Ureter (tissue), 1 donor: ENCODE data around the gene SLC26A8. TPM values are rescaled to one million over a fixed set of nuclear protein-coding genes. Genes with fewer than 3 reads are reported as not detected.

Experiments
- DNase-seq: peaks from one replicate; pipeline ENCODE4 v3.0.0-alpha.2; 2020; ENCODE audit warnings: low spot score
- total RNA-seq: library from RNA; stranded (reverse); gene quantifications from one replicate; pipeline ENCODE4 v1.2.4, GENCODE V29; 2023
- donor health status: DM: yes; HTN: yes; CAD: no.

The SLC26A8 gene, protein sequence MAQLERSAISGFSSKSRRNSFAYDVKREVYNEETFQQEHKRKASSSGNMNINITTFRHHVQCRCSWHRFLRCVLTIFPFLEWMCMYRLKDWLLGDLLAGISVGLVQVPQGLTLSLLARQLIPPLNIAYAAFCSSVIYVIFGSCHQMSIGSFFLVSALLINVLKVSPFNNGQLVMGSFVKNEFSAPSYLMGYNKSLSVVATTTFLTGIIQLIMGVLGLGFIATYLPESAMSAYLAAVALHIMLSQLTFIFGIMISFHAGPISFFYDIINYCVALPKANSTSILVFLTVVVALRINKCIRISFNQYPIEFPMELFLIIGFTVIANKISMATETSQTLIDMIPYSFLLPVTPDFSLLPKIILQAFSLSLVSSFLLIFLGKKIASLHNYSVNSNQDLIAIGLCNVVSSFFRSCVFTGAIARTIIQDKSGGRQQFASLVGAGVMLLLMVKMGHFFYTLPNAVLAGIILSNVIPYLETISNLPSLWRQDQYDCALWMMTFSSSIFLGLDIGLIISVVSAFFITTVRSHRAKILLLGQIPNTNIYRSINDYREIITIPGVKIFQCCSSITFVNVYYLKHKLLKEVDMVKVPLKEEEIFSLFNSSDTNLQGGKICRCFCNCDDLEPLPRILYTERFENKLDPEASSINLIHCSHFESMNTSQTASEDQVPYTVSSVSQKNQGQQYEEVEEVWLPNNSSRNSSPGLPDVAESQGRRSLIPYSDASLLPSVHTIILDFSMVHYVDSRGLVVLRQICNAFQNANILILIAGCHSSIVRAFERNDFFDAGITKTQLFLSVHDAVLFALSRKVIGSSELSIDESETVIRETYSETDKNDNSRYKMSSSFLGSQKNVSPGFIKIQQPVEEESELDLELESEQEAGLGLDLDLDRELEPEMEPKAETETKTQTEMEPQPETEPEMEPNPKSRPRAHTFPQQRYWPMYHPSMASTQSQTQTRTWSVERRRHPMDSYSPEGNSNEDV
- 0.18 TPM for total RNA-seq

GRCh38 chr6:36023996-36024795 lies at the start of gene SLC26A8:
Gene SLC26A8, minus strand, starts transcription at chr6:36024641. Its CDS starts 4,934 bp downstream, at chr6:36019707.
- no peak for DNase-seq

DNA sequence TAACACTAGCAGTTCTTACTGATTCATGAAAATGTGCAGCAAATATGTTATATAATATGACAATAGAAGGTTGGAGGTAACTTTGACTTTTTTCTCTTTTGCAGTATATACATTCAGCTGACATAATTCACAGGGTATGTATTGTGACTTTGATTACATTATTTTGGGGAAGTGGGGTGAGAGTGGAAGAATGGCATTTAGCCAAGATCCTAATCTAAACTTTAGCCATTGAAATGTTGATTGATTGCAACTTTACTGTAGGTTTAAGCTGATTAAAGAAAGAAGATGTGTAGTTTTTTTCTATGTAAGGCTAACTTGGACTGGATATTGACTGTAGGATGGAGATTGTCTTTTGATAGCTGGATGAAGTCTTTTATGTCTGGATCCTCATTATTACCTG lies 49.1 kb upstream of the SLC26A8 start:
- no peak for DNase-seq

DNA sequence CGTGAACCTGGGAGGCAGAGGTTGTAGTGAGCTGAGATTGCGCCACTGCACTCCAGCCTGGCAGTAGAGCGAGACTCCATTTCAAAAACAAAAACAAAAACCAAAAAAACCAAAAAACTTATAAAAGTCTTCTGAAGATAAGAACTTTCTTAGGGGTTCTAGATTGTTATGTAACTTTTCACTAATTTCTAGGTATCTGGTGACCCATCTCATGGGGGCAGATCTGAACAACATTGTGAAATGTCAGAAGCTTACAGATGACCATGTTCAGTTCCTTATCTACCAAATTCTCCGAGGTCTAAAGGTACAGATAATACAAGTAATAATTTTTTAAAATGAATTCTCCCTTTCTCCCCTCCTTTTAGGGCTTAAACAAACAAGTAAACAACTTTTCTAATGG lies 48.2 kb upstream of the SLC26A8 start:
- no peak for DNase-seq

DNA sequence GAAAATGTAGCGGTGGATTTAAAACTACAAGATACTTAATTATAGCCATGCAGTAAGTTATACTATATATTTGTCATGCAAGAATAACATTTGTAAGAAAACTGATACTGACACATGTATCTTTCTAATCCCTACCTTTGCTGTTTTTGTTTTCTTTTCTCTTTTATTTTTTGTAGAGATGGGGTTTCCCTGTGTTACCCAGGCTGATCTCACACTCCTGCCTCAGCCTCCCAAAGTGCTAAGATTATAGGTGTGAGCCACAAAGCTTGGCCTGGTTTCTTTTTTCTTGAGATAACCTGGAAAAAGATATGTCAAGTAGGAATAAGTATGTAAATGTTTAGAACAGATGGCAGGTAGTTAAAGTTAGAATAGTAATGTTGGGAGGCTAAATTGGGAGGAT lies 47.3 kb upstream of the SLC26A8 start:
- DNase-seq, result no peak

DNA sequence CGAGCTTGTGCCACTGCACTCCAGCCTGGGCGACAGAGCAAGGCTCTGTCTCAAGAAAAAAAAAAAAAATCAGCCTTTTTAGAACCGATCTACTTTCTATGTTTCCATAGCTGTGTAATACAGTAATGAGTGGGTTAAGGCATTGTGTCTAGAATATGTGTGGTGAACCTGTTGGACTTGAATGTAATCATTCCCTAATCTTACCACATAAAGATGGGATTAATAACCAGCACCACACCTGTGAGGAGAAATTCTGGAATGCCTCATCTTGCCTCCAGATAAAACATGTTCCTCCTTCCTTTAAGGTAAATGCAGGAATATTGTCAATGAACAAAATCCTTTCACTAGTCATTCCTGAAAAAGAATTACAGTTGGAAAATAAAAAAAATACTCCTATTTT lies 46.8 kb upstream of the SLC26A8 start:
- DNase-seq, result no peak

DNA sequence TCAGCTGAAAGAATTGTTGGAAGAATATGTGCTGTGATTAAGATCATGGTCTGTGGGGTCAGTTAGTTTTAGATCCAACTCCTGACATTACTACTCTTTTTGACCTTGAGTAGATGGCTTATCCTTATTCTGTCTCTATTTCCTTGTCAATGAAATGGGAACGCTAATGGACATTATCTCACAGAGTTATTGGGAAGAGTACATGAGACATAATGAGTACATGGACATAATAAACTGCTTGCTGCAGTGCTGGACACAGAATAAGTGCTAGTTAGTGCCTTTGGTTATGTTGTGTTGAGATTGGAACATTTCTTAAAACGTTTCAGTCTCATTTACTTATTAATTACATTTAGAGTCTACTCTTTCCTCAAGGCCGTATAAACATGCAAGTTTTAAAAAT lies 45.8 kb upstream of the SLC26A8 start:
- DNase-seq, result no peak

DNA sequence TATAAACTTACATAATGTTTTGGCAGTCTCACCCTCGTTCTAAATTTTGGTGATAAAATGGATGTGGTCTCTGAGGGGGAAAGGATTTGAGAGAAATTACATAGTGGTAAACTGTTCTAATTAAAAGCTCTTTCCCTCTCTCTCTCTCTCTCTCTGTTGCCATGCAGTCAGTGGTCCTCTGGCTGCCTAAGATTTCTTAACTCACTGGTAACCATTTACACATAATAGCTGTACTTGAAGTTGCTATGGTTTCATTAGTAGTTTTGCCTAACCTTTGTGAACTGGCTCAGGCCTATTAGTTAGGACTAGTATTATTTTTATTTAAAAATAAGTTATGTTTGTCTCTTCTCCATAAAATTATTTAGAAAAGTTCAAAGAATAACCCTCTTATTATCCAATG lies 45.1 kb upstream of the SLC26A8 start:
- no peak for DNase-seq

DNA sequence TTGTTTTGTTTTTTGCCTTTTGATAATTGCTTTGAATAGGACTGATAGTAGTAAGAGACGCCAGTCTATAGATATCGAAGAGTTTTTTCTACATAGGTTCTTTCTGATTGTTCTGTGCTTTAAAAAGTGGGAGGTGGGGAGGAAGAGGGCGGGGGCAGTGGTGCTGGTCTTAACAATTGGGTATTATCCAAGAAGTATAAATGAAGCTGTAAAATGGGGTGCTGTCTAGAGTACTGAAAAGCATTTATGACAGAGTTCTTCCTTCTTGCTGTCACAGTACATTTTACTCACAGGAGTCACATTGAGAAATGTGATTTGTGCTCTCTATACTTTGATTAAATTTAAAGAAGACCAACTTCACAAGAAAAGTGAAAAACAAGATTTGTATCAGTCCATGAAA lies 44.1 kb upstream of the SLC26A8 start:
- DNase-seq, result no peak

GRCh38 chr6:36068012-36068392 lies 43.6 kb upstream of the SLC26A8 start:
- no peak for DNase-seq

DNA sequence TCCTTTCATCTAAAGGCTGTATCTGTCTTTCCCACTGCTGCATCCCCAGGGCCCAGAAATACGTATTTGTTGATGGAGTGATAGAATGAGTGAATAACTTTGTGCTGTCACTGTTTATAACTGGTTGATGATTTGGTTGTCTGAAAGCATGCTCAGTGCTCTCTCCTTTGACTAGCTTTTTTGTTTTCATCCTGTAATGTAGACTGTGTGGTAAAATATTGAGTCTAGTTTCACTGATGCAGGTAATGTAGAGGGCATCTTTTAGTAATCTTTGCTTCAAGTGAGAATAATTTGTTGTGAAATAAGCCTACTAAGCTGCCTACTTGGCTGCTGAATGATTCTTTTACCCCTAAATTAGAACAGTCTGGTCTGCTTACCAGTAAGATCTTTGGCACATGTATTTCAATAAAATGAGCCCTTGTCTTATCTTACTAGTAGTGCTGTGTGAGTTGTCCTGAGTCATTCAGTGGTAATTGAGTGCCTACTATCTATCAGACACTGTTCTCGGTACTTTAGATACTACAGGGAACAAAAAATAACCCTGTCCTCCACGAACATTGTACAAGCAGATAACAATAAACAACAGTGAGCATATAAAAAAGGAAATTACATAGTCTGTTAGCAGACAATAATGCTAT lies 43.1 kb upstream of the SLC26A8 start:
- DNase-seq, result no peak

GRCh38 chr6:36066817-36067216 lies 42.4 kb upstream of the SLC26A8 start:
- DNase-seq, result no peak

DNA sequence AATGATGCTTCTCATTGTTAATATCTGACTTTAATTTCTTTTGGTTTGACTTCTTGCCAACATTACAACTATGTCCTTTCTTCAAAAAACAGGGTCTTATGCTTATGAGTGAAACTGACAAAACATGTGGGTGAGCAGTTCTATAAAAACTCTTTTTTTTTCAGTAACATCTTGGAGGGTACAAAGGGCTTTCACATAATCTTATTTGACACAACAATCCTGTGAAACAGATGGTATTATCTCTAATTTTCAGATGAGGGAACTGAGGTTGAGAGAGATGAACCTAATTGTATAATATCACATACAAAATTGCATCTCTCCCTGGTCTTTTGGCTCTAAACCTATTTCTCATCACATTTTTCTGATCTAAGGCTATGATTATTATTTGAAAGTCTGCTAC lies 41.5 kb upstream of the SLC26A8 start:
- no peak for DNase-seq

GRCh38 chr6:36064770-36065396 lies 40.4 kb upstream of the SLC26A8 start:
- DNase-seq, result no peak

GRCh38 chr6:36063318-36064060 lies 39.0 kb upstream of the SLC26A8 start:
- DNase-seq, result no peak

DNA sequence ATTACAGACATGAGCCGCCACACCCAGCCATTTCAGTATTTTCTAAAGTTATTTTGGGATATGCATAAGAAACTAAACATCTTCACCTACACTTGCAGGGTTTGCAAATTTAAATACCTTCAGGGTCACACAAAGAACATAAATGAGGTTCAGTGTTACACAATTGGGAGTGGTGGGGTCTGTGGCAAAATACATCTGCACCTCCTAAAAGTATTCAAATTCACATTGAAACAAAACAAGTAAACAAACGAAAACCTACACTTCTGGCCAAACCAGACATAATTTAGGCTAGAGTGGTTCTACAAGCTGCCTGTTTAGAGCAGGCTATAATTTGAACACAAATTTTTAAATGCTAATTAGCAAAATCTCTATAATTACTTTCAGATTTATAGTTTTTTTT lies 37.8 kb upstream of the SLC26A8 start:
- DNase-seq, result no peak

GRCh38 chr6:36061236-36061635 lies 36.8 kb upstream of the SLC26A8 start:
- DNase-seq, result no peak

DNA sequence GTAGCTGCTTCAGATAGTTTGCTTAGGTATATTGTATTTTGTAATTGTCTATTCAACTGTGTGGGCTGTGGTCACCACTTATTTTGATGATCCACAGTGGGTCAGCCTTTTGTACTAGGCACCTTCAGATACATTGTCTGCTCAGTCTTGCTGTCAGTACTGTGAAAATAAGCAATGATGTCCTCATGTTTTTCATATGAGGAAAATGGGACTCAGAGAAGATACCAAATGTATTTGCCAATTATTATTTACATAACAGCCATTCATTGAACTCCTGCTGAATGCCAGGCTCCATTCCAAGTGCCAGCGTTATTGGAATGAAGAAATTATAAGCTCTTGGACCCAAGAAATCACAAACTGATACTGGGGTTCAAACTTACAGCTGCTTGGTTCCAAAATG lies 31.7 kb upstream of the SLC26A8 start:
- DNase-seq, result no peak

- DNase-seq, result no peak
Measured at GRCh38 chr6:36054956-36055355, 30.5 kb upstream of the SLC26A8 start.

- no peak for DNase-seq
Measured at GRCh38 chr6:36054415-36054814, 30.0 kb upstream of the SLC26A8 start.

DNA sequence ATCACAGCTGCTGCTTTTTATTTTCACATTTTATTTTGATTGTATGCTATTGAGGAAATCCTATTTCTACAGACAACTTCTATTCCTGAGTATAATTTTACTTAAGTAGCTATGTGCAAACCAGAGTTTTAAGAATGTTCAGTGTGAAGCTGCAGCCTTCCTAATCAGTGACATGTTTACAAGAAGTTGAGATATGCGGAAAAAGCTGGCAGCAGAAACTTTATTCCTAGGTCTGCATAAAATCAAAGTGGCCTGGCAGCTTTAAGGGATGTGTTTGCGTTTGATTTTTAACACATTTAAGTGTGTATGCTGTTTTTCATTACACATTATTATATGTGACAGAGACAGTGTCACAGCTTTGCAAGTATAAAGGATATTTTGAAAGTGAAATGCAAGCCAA lies 29.4 kb upstream of the SLC26A8 start:
- no peak for DNase-seq
